Bronchial epithelial cell (primary cell): ENCODE results near the gene LAMTOR2. TPM values are rescaled to one million over a fixed set of nuclear protein-coding genes. Genes with fewer than 3 reads are reported as not detected.

Experiments used
- DNase-seq: peaks from one replicate; pipeline ENCODE4 v3.0.0-alpha.2; 2010; ENCODE audit warnings: low read depth
- FAIRE-seq: peaks from 2 replicates; lab custom pipeline; 2011; peaks lifted over from hg19 to GRCh38; lab: Jason Lieb, UNC
- H3K27me3 ChIP-seq: 2 replicates; pipeline ENCODE4 v1.5.1; 2011; ENCODE audit warnings: low read length; ENCODE audit not compliant: control insufficient read depth, insufficient read depth
- H3K36me3 ChIP-seq: 2 replicates; pipeline ENCODE4 v1.5.1; 2011; ENCODE audit warnings: low read length; ENCODE audit not compliant: control insufficient read depth, insufficient read depth
- H3K4me3 ChIP-seq: 2 replicates; pipeline ENCODE4 v1.5.1; 2011; ENCODE audit warnings: mild to moderate bottlenecking, low read depth, low read length, control low read depth
- CTCF ChIP-seq: IDR thresholded peaks from 2 replicates; pipeline ENCODE4 v1.5.1; 2011; ENCODE audit warnings: mild to moderate bottlenecking, moderate library complexity, low read length, control low read depth, inconsistent platforms; ENCODE audit not compliant: insufficient read depth, severe bottlenecking
- total RNA-seq: library from RNA; depleted of rRNA; stranded (reverse); fragments of >200 nt; gene quantifications from 2 replicates; pipeline ENCODE4 v1.2.1, GENCODE V29; 2014

The LAMTOR2 gene
- total RNA-seq, 1 donor from 2014 or later, result 46.6 TPM

GRCh38 chr1:156078728-156079127 lies 24.1 kb downstream of the LAMTOR2 start:
- no peak for TF ChIP-seq CTCF
- Histone ChIP-seq H3K36me3 (no peaks in the 10 kb centered on the region), H3K4me3 (no peak overlapping the region), H3K27me3 (no peaks in the 10 kb centered on the region)
- no peak for FAIRE-seq
- DNase-seq, result no peak

GRCh38 chr1:156079762-156080161 lies 25.2 kb downstream of the LAMTOR2 start:
- Histone ChIP-seq H3K4me3 (no peak overlapping the region), H3K27me3 (no peaks in the 10 kb centered on the region), H3K36me3 (no peaks in the 10 kb centered on the region)
- TF ChIP-seq CTCF, result no peak
- DNase-seq (no peak), FAIRE-seq (no peak)

GRCh38 chr1:156080241-156080862 lies 25.8 kb downstream of the LAMTOR2 start:
- Histone ChIP-seq H3K27me3 (no peaks in the 10 kb centered on the region), H3K4me3 (no peak overlapping the region), H3K36me3 (no peaks in the 10 kb centered on the region)
- no peak for DNase-seq
- no peak for TF ChIP-seq CTCF
- no peak for FAIRE-seq

GRCh38 chr1:156080863-156081179 lies 26.2 kb downstream of the LAMTOR2 start:
- DNase-seq (no peak), FAIRE-seq (no peak)
- no peaks in the 10 kb centered on the region for H3K36me3 ChIP-seq
- no peaks in the 10 kb centered on the region for H3K27me3 ChIP-seq
- peak overlapping the region; percentile 31 for H3K4me3 ChIP-seq
- TF ChIP-seq CTCF, result no peak

GRCh38 chr1:156081180-156081916 lies 26.8 kb downstream of the LAMTOR2 start:
- H3K36me3 ChIP-seq, result no peaks in the 10 kb centered on the region
- FAIRE-seq, result no peak
- H3K4me3 ChIP-seq, result peak overlapping the region; percentile 68
- TF ChIP-seq CTCF, result no peak
- no peak for DNase-seq
- no peaks in the 10 kb centered on the region for H3K27me3 ChIP-seq

GRCh38 chr1:156081917-156082308 lies 27.3 kb downstream of the LAMTOR2 start:
- Histone ChIP-seq H3K36me3 (no peaks in the 10 kb centered on the region), H3K27me3 (no peaks in the 10 kb centered on the region), H3K4me3 (peak overlapping the region; percentile 68)
- no peak for FAIRE-seq
- TF ChIP-seq CTCF, result no peak
- no peak for DNase-seq
